ENCODE results near the gene GLA. TPM values are rescaled to one million over a fixed set of nuclear protein-coding genes. Genes with fewer than 3 reads are reported as not detected.
A peak's percentile ranks its signal among the peaks of the same experiment; 100 is the strongest.

The GLA gene
- total and polyA plus RNA-seq, 2 of the 13 experiments (the other 11 are each of a cell fraction or from before 2014, with no cell fraction given), result 31.4 to 59.3 TPM

DNA sequence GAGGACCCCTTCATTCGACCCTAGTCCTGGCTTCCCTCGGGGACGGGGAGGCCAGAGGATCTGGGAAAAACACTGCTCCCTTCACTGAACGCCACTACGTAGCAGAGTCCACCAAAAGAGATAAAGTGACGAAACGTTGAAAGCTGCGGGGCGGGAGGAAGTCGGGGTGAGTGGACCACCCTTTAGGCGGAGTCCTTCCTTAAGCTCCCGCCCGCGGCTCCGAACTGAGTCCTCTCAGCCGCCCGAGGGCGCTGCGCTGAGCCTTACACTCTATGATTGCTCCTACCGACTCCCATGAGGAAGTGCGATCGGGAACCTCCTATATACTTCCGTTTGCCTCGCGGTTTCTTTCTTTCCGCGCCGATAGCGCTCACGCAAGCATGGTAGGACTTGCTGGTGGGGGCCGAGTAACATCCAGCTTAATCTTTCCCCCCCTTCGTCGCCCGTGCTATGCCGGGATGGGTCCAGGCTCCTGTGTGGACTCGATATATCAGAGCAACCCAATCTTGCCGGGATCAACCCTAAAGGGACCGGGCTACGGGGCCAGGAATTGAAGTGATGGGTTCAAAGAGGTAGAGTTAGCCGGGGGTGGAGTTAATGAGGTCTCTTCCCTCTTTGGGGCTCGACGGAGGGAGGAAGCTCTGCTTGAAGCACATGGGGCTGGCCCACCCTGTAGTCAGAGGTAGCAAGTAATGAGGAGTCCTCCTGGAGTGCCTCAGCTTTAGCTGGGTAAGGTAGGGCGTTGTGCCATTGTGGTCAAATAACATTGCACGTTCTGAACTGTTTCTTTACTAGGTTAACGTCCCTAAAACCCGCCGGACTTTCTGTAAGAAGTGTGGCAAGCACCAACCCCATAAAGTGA lies 16.8 kb downstream of the GLA start, which contains the start of gene RPL36A (continued):
- TF ChIP-seq, protein P1, sequence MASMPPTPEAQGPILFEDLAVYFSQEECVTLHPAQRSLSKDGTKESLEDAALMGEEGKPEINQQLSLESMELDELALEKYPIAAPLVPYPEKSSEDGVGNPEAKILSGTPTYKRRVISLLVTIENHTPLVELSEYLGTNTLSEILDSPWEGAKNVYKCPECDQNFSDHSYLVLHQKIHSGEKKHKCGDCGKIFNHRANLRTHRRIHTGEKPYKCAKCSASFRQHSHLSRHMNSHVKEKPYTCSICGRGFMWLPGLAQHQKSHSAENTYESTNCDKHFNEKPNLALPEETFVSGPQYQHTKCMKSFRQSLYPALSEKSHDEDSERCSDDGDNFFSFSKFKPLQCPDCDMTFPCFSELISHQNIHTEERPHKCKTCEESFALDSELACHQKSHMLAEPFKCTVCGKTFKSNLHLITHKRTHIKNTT (CRISPR knock-in tag; IDR thresholded peaks at IDR 0.05), result no peak
- 0 out of 2 replicates have a peak, but pooled peaks have one; percentile 19 for TF ChIP-seq TARDBP (CRISPR knock-in tag; IDR thresholded peaks at IDR 0.05)
- no peak for TF ChIP-seq ZNF138 (CRISPR knock-in tag; IDR thresholded peaks at IDR 0.05; ENCODE audit: low read depth)
- TF ChIP-seq ZNF567 (CRISPR knock-in tag; IDR thresholded peaks at IDR 0.05; ENCODE audit: borderline replicate concordance), result no peak
- 0 out of 2 replicates have a peak, but pooled peaks have one; percentile 51 for TF ChIP-seq KMT2B (CRISPR knock-in tag; IDR thresholded peaks at IDR 0.05)
- TF ChIP-seq NR2C2 (CRISPR knock-in tag; IDR thresholded peaks at IDR 0.05; ENCODE audit: borderline replicate concordance), result peak; percentile 54; the same call in 1 of the 2 replicates
- peak; percentile 36 for TF ChIP-seq NFYB (CRISPR knock-in tag; IDR thresholded peaks at IDR 0.05)
- TF ChIP-seq FOXC1 (CRISPR knock-in tag; IDR thresholded peaks at IDR 0.05; ENCODE audit: borderline replicate concordance), result peak; percentile 34; the same call in 1 of the 2 replicates
- 0 out of 2 replicates have a peak, but pooled peaks have one; percentile 18 for TF ChIP-seq BORCS8-MEF2B (CRISPR knock-in tag; IDR thresholded peaks at IDR 0.05)
- TF ChIP-seq MED8 (CRISPR knock-in tag; IDR thresholded peaks at IDR 0.05; ENCODE audit: insufficient replicate concordance), result peak; percentile 36
- TF ChIP-seq, protein P2, sequence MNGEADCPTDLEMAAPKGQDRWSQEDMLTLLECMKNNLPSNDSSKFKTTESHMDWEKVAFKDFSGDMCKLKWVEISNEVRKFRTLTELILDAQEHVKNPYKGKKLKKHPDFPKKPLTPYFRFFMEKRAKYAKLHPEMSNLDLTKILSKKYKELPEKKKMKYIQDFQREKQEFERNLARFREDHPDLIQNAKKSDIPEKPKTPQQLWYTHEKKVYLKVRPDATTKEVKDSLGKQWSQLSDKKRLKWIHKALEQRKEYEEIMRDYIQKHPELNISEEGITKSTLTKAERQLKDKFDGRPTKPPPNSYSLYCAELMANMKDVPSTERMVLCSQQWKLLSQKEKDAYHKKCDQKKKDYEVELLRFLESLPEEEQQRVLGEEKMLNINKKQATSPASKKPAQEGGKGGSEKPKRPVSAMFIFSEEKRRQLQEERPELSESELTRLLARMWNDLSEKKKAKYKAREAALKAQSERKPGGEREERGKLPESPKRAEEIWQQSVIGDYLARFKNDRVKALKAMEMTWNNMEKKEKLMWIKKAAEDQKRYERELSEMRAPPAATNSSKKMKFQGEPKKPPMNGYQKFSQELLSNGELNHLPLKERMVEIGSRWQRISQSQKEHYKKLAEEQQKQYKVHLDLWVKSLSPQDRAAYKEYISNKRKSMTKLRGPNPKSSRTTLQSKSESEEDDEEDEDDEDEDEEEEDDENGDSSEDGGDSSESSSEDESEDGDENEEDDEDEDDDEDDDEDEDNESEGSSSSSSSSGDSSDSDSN (CRISPR knock-in tag; IDR thresholded peaks at IDR 0.05), result 0 out of 2 replicates have a peak, but pooled peaks have one; percentile 44
- 0 out of 2 replicates have a peak, but pooled peaks have one; percentile 40 for TF ChIP-seq TBX2 (CRISPR knock-in tag; IDR thresholded peaks at IDR 0.05; ENCODE audit: borderline replicate concordance)
- TF ChIP-seq, protein P3, sequence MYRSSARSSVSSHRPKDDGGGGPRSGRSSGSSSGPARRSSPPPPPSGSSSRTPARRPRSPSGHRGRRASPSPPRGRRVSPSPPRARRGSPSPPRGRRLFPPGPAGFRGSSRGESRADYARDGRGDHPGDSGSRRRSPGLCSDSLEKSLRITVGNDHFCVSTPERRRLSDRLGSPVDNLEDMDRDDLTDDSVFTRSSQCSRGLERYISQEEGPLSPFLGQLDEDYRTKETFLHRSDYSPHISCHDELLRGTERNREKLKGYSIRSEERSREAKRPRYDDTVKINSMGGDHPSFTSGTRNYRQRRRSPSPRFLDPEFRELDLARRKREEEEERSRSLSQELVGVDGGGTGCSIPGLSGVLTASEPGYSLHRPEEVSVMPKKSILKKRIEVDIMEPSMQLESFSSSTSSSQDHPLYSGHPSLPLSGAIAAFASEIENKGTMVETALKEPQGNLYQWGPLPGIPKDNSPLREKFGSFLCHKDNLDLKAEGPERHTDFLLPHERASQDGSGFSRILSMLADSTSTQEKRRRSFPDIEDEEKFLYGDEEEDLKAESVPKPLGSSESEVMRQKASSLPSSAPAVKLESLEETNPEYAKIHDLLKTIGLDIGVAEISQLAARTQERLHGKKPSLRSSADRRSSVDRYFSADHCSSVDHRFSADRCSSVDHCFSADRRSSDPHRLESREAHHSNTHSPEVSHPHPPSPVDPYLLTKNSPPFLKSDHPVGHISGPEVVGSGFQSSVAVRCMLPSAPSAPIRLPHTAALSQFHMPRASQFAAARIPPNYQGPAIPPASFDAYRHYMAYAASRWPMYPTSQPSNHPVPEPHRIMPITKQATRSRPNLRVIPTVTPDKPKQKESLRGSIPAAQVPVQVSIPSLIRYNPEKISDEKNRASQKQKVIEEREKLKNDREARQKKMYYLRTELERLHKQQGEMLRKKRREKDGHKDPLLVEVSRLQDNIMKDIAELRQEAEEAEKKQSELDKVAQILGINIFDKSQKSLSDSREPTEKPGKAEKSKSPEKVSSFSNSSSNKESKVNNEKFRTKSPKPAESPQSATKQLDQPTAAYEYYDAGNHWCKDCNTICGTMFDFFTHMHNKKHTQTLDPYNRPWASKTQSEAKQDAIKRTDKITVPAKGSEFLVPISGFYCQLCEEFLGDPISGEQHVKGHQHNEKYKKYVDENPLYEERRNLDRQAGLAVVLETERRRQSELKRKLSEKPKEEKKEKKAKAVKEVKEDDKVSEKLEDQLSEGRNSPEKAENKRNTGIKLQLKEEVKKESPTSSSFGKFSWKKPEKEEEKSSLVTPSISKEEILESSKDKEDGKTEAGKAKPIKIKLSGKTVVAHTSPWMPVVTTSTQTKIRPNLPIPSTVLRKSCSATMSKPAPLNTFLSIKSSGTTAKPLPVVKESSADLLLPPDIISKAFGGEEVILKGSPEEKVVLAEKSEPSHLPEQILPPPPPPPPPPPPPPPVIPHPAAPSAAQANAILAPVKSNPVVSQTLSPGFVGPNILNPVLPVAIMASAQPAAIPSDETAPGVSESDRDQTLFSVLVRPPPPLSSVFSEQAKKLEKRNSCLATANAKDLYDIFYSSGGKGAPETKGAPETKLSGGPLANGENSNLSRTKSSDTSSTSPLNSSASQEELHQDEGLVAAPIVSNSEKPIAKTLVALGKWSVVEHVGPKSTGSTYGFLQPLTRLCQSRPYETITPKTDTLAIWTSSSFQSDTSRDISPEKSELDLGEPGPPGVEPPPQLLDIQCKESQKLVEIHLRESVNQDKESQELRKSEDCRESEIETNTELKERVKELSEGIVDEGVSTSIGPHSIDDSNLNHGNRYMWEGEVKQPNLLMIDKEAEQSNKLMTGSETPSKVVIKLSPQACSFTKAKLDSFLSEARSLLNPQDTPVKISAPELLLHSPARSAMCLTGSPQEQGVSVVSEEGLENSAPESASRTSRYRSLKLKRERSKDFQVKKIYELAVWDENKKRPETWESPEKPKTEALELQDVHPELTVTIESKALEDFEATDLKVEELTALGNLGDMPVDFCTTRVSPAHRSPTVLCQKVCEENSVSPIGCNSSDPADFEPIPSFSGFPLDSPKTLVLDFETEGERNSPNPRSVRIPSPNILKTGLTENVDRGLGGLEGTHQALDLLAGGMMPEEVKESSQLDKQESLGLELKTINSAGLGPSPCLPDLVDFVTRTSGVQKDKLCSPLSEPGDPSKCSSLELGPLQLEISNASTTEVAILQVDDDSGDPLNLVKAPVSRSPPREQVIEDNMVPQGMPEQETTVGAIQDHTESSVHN (CRISPR knock-in tag; IDR thresholded peaks at IDR 0.05), result no peak
- TF ChIP-seq ZNF773 (CRISPR knock-in tag; IDR thresholded peaks at IDR 0.05; ENCODE audit: borderline replicate concordance), result no peak
- TF ChIP-seq RFXAP (CRISPR knock-in tag; IDR thresholded peaks at IDR 0.05; ENCODE audit: borderline replicate concordance), result no peak
- no peak for TF ChIP-seq MATR3 (CRISPR knock-in tag; IDR thresholded peaks at IDR 0.05)
- 0 out of 2 replicates have a peak, but pooled peaks have one; percentile 37 for TF ChIP-seq SP140L (CRISPR knock-in tag; IDR thresholded peaks at IDR 0.05; ENCODE audit: borderline replicate concordance)

Measured in HepG2 (cell line).